Progenitor cell of endocrine pancreas (in vitro differentiated cells): ENCODE data around the gene SUMF1. TPM values are rescaled to one million over a fixed set of nuclear protein-coding genes. Genes with fewer than 3 reads are reported as not detected.
"Not testable (repeated sequence)": the region's sequence is repeated elsewhere in the genome, so short reads cannot be mapped to it uniquely, and the experiment has no call there.

ENCODE experiments used
- DNase-seq: peaks from one replicate; pipeline ENCODE4 v3.0.0; 2021; ENCODE audit warnings: low spot score; ENCODE audit not compliant: unreplicated experiment
- H3K27ac Mint-ChIP-seq: 2 replicates; pipeline ENCODE4 v1.8.0; 2021; ENCODE audit warnings: mild to moderate bottlenecking, moderate library complexity, mixed read lengths
- H3K27me3 Mint-ChIP-seq: 2 replicates; pipeline ENCODE4 v1.8.0; 2021; ENCODE audit warnings: mixed read lengths
- H3K36me3 Mint-ChIP-seq: 2 replicates; pipeline ENCODE4 v1.8.0; 2022; ENCODE audit warnings: mixed read lengths; ENCODE audit not compliant: insufficient read depth
- H3K4me1 Mint-ChIP-seq: 2 replicates; pipeline ENCODE4 v1.8.0; 2021; ENCODE audit warnings: low read depth, mixed read lengths
- H3K4me3 Mint-ChIP-seq: 2 replicates; pipeline ENCODE4 v1.8.0; 2021; ENCODE audit warnings: low read depth, mild to moderate bottlenecking, moderate library complexity, mixed read lengths
- H3K9me3 Mint-ChIP-seq: 2 replicates; pipeline ENCODE4 v1.8.0; 2021; ENCODE audit warnings: low read depth, mixed read lengths
- total RNA-seq: library from RNA; stranded (reverse); gene quantifications from 2 replicates; pipeline ENCODE4 v1.2.1, GENCODE V29; 2021
- TF ChIP-seq, protein P1 (sequence below): fragments of 200-600 bp; sonication (generic); IDR thresholded peaks from one replicate; pipeline ENCODE4 v1.5.0; 2021; ENCODE audit warnings: antibody characterized with exemption, mild to moderate bottlenecking; ENCODE audit not compliant: unreplicated experiment

Gene SUMF1
- total RNA-seq, 1 donor from 2014 or later, result 25.0 TPM

- TF ChIP-seq, protein P1, sequence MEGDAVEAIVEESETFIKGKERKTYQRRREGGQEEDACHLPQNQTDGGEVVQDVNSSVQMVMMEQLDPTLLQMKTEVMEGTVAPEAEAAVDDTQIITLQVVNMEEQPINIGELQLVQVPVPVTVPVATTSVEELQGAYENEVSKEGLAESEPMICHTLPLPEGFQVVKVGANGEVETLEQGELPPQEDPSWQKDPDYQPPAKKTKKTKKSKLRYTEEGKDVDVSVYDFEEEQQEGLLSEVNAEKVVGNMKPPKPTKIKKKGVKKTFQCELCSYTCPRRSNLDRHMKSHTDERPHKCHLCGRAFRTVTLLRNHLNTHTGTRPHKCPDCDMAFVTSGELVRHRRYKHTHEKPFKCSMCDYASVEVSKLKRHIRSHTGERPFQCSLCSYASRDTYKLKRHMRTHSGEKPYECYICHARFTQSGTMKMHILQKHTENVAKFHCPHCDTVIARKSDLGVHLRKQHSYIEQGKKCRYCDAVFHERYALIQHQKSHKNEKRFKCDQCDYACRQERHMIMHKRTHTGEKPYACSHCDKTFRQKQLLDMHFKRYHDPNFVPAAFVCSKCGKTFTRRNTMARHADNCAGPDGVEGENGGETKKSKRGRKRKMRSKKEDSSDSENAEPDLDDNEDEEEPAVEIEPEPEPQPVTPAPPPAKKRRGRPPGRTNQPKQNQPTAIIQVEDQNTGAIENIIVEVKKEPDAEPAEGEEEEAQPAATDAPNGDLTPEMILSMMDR, result no peak
- no peak overlapping the region for H3K27ac Mint-ChIP-seq
- no peak overlapping the region for H3K4me3 Mint-ChIP-seq
- H3K4me1 Mint-ChIP-seq, result no peaks in the 10 kb centered on the region
- DNase-seq, result no peak
- peaks cover 9% of the 10 kb centered on the region for H3K36me3 Mint-ChIP-seq
- no peaks in the 10 kb centered on the region for H3K27me3 Mint-ChIP-seq
- peaks cover 20% of the 10 kb centered on the region for H3K9me3 Mint-ChIP-seq
Observed at GRCh38 chr3:4332111-4332510, 135.0 kb downstream of the SUMF1 start.

- peak overlapping the region; percentile 68 for H3K27ac Mint-ChIP-seq
- not testable (repeated sequence) for H3K27me3 Mint-ChIP-seq, H3K4me3 Mint-ChIP-seq, DNase-seq, H3K4me1 Mint-ChIP-seq
- peaks cover 21% of the 10 kb centered on the region for H3K9me3 Mint-ChIP-seq
- peaks cover 12% of the 10 kb centered on the region for H3K36me3 Mint-ChIP-seq
Observed at GRCh38 chr3:4329806-4330205, 137.3 kb downstream of the SUMF1 start.

- no peaks in the 10 kb centered on the region for H3K27me3 Mint-ChIP-seq
- H3K27ac Mint-ChIP-seq, result no peak overlapping the region
Observed at GRCh38 chr3:4326868-4327267, 140.2 kb downstream of the SUMF1 start.

GRCh38 chr3:4323246-4324027, 143.6 kb downstream of the SUMF1 start:
- Mint-ChIP-seq H3K36me3 (peaks cover 9% of the 10 kb centered on the region), H3K4me3 (no peak overlapping the region), H3K27me3 (no peaks in the 10 kb centered on the region), H3K4me1 (peaks cover 13% of the 10 kb centered on the region), H3K27ac (no peak overlapping the region), H3K9me3 (peaks cover 5% of the 10 kb centered on the region)
- DNase-seq, result no peak
- TF ChIP-seq, protein P1, result no peak

More at GRCh38 chr3:4326868-4327267, 140.2 kb downstream of the SUMF1 start:
- Mint-ChIP-seq H3K9me3 (peaks cover 21% of the 10 kb centered on the region), H3K4me1 (peaks cover under 1% of the 10 kb centered on the region), H3K4me3 (no peak overlapping the region), H3K36me3 (peaks cover 12% of the 10 kb centered on the region)
- TF ChIP-seq, protein P1, result no peak
- DNase-seq, result no peak

DNA sequence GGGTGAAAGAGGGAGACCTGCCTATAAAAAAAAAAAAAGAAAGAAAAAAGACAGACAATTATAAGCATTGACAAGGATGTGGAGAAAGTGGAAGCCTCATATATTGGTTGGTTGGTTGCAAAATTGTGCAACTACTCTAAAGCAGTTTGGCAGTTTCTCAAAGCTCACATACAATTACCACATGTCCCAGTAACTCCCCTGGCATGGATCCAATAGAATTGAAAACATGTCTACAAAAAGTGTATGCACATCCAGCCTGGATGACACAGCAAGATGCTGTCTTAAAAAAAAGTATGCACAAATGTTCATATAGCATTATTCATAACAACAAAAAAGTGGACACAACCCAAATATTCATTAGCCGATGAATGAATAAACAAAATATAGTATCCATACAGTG, 144.4 kb downstream of the SUMF1 start:
- Mint-ChIP-seq H3K36me3 (peaks cover 14% of the 10 kb centered on the region), H3K27ac (no peak overlapping the region), H3K9me3 (peaks cover 3% of the 10 kb centered on the region), H3K4me3 (no peak overlapping the region), H3K27me3 (no peaks in the 10 kb centered on the region), H3K4me1 (peaks cover 13% of the 10 kb centered on the region)
- TF ChIP-seq, protein P1, result no peak
- DNase-seq, result no peak

DNA sequence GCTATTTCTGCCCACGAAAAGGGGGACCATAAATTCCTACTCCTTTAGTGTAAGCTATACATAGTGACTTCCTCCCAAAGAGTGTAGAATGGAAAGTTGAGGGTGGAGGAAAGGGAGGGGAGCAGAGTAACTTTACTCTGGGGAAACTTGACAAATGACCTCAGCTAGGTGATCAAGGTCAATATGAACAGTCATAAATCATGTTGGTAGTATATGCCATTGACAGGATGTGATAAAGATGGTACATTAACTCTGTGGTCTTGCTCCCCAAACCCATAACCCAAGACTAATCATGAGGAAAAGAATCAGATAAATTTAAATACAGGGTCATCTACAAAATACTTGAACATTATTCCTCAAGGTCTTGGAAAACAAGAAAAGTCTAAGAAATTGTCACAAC, 145.3 kb downstream of the SUMF1 start:
- H3K9me3 Mint-ChIP-seq, result no peaks in the 10 kb centered on the region
- TF ChIP-seq, protein P1, result no peak
- H3K27me3 Mint-ChIP-seq, result no peaks in the 10 kb centered on the region
- H3K4me3 Mint-ChIP-seq, result no peak overlapping the region
- H3K27ac Mint-ChIP-seq, result no peak overlapping the region
- H3K4me1 Mint-ChIP-seq, result peaks cover 13% of the 10 kb centered on the region
- H3K36me3 Mint-ChIP-seq, result peaks cover 15% of the 10 kb centered on the region
- no peak for DNase-seq
